ENCODE data around the gene JAZF1. TPM values are rescaled to one million over a fixed set of nuclear protein-coding genes. Genes with fewer than 3 reads are reported as not detected.

Gene JAZF1
- total and polyA plus RNA-seq, 2 of the 4 experiments (the other 2 are of a cell fraction): 8.4 to 10.5 TPM

- Histone ChIP-seq H3K4me3 (ENCODE audit: insufficient read depth, low read depth, low read length) (no peak overlapping the region), H3K14ac (replicated peaks; ENCODE audit: low read depth, low read length) (no peak overlapping the region), H2BK5ac (ENCODE audit: low read depth, low read length, poor library complexity, severe bottlenecking) (no peak overlapping the region), H4K5ac (ENCODE audit: low read depth, low read length) (no peak overlapping the region), H3K4me2 (ENCODE audit: low read depth, low read length) (no peak overlapping the region), H2BK15ac (ENCODE audit: low read depth, low read length) (no peak overlapping the region), H2AK9ac (replicated peaks; ENCODE audit: low read depth, low read length, poor library complexity) (no peak overlapping the region), H3K9ac (ENCODE audit: low read depth, low read length) (no peak overlapping the region), H3K4me1 (ENCODE audit: control insufficient read depth, insufficient read depth, low read length) (peaks cover 7% of the 10 kb centered on the region), H4K20me1 (ENCODE audit: insufficient read depth, low read length) (peaks cover 13% of the 10 kb centered on the region; the same call in 1 of the 2 replicates), H4K8ac (ENCODE audit: low read depth in 2 of 2, low read length in 2 of 2) (no peak overlapping the region), H3K18ac (ENCODE audit: low read depth, low read length) (no peak overlapping the region), H2BK20ac (ENCODE audit: low read depth, low read length) (no peak overlapping the region), H3K27ac (ENCODE audit: insufficient read depth, low read length) (no peak overlapping the region), H3K9me3 (ENCODE audit: control insufficient read depth, insufficient read depth, low read length) (no peaks in the 10 kb centered on the region), H3K56ac (ENCODE audit: extremely low read depth, insufficient read depth, low read length) (no peak overlapping the region), H3K36me3 (ENCODE audit: control insufficient read depth, insufficient read depth, low read length) (no peaks in the 10 kb centered on the region), H2AFZ (replicated peaks; ENCODE audit: low read length, poor library complexity) (no peak overlapping the region), H3K23ac (ENCODE audit: low read depth, low read length) (no peak overlapping the region), H3K27me3 (ENCODE audit: control insufficient read depth, insufficient read depth, low read length) (no peaks in the 10 kb centered on the region), H4K91ac (ENCODE audit: insufficient read depth, low read depth, low read length) (no peak overlapping the region), H3K9me1 (ENCODE audit: insufficient read depth, low read length) (no peaks in the 10 kb centered on the region), H3K79me1 (ENCODE audit: low read depth in 1 of 2, low read length in 2 of 2) (peaks cover 3 to 23% of the 10 kb centered on the region in 2 experiments; a peak in 3 of 4 replicates), H2AK5ac (ENCODE audit: low read depth, low read length) (no peak overlapping the region), H2BK120ac (ENCODE audit: low read depth, low read length) (no peak overlapping the region), H3K4ac (ENCODE audit: low read depth, low read length) (no peak overlapping the region)
- in situ Hi-C loops (cut with MboI; ENCODE audit: low sequenced_read_pairs) (no loop called here), intact Hi-C loops (cut with micrococcal nuclease) (no loop called here), dilution Hi-C loops (cut with HindIII; ENCODE audit: low sequenced_read_pairs, unreplicated experiment) (no loop called here)
- BruUV-seq (replicated peaks): no TSS peak
- WGBS, 2 experiments (ENCODE audit: extremely low coverage in 2 of 2, insufficient read length in 1 of 2): no CpG with 5 or more reads among the region's 3 CpGs
- DNase-seq (no peak), ATAC-seq (ENCODE audit: low read depth) (no peak)
- TF ChIP-seq CTCF (conservative IDR thresholded peaks at IDR 0.05; ENCODE audit: low read depth, low read length) (peak; percentile 34), CEBPB (IDR thresholded peaks at IDR 0.05; ENCODE audit: low read depth, low read length) (peak; percentile 22; the same call in 1 of the 2 replicates), ELK1 (IDR thresholded peaks at IDR 0.05; ENCODE audit: borderline replicate concordance, low read depth, low read length) (no peak)
- POLR2A ChIA-PET (ENCODE audit: unreplicated experiment): no interaction called here
- CTCF ChIA-PET: interaction anchor here (0.6 to 1.1 kb wide), 3 partner anchors 128 to 721 kb away, joined by 3 to 6 read pairs (median 3); no protein-coding TSS in a partner anchor
Observed at GRCh38 chr7:27933671-27934565, 246.7 kb downstream of the JAZF1 start.

Measured in IMR-90 (cell line).